ENCODE measurements around the gene PAX3.

DNA sequence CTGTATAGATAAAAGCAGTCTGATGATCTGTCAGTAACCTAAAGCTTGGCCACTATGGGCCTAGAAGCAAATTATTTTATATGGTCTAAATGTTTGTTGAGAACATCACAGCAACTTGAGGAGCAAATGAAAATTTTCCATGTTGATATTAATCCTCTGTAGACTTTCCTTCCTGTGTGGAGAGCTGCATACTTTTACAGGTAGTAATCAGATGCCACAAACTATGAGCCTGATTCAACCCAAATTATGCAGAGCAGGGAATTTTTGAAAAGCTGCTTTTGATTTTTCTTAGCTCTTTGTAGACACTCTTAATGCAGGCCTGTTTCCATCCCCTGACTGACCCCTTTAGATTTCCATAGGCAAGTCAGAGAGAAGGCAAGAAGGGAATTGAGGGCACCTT, 17.3 kb downstream of the PAX3 start:
- TF ChIP-seq, protein P1, sequence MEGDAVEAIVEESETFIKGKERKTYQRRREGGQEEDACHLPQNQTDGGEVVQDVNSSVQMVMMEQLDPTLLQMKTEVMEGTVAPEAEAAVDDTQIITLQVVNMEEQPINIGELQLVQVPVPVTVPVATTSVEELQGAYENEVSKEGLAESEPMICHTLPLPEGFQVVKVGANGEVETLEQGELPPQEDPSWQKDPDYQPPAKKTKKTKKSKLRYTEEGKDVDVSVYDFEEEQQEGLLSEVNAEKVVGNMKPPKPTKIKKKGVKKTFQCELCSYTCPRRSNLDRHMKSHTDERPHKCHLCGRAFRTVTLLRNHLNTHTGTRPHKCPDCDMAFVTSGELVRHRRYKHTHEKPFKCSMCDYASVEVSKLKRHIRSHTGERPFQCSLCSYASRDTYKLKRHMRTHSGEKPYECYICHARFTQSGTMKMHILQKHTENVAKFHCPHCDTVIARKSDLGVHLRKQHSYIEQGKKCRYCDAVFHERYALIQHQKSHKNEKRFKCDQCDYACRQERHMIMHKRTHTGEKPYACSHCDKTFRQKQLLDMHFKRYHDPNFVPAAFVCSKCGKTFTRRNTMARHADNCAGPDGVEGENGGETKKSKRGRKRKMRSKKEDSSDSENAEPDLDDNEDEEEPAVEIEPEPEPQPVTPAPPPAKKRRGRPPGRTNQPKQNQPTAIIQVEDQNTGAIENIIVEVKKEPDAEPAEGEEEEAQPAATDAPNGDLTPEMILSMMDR (conservative IDR thresholded peaks at IDR 0.05; ENCODE audit: low read depth, low read length) = no peak
- TF ChIP-seq EZH2 (IDR thresholded peaks at IDR 0.05; ENCODE audit: low read length, unreplicated experiment) (no peak), EZH2phosphoT487 (IDR thresholded peaks at IDR 0.05; ENCODE audit: borderline replicate concordance, low read length) (no peak)
